Transverse colon (tissue), 4 donors: Measurements from ENCODE around the gene HMCN2. TPM values are rescaled to one million over a fixed set of nuclear protein-coding genes. Genes with fewer than 3 reads are reported as not detected.
A peak's percentile ranks its signal among the peaks of the same experiment; 100 is the strongest.

Experiments used
- DNase-seq: peaks from one replicate; pipeline ENCODE4 v3.0.0-alpha.2; 2019
- H3K27ac ChIP-seq, 4 donors: fragments of 200-600 bp; sonication (generic); 2 replicates each; pipeline ENCODE4 v1.5.1; 2016 to 2018; ENCODE audit warnings: inconsistent platforms in 4 of 4
- H3K27me3 ChIP-seq: fragments of 200-600 bp; sonication (generic); 2 replicates; pipeline ENCODE4 v1.5.1; 2017; ENCODE audit warnings: inconsistent platforms
- H3K36me3 ChIP-seq, 4 donors: fragments of 200-600 bp; sonication (generic); 2 replicates each; pipeline ENCODE4 v1.5.1; 2017 to 2019; ENCODE audit warnings: inconsistent platforms in 4 of 4
- H3K4me1 ChIP-seq, 4 donors: fragments of 200-600 bp; sonication (generic); 2 replicates each; pipeline ENCODE4 v1.5.1; 2017 to 2020; ENCODE audit warnings: inconsistent platforms in 4 of 4
- H3K4me3 ChIP-seq, 4 donors: fragments of 200-600 bp; sonication (generic); 1 replicate in 1 of 4; 2 replicates in 3 of 4; pipeline versions ENCODE4 v1.5.1 to v1.6.1; 2017 to 2019; ENCODE audit warnings: inconsistent platforms in 4 of 4
- H3K9me3 ChIP-seq, 2 donors: fragments of 200-600 bp; sonication (generic); 2 replicates each; pipeline ENCODE4 v1.5.1; 2017 to 2019; ENCODE audit warnings: inconsistent platforms in 2 of 2
- EP300 ChIP-seq: sonication (generic); formaldehyde crosslinking; IDR thresholded peaks from one replicate; pipeline ENCODE4 v1.6.1; 2017; ENCODE audit warnings: antibody characterized with exemption, low read depth
- POLR2A ChIP-seq: fragments of 450-650 bp; IDR thresholded peaks from one replicate; pipeline ENCODE4 v1.6.1; 2016; ENCODE audit warnings: antibody characterized with exemption, mild to moderate bottlenecking, moderate library complexity
- POLR2AphosphoS5 ChIP-seq, 3 donors: sonication (generic); formaldehyde crosslinking; IDR thresholded peaks; one replicate each; pipeline ENCODE4 v1.6.1; 2016; ENCODE audit warnings: antibody characterized with exemption in 3 of 3
- WGBS, 2 donors: methylation state at CpG; one replicate each; pipeline ENCODE4 v1.1.5; 2018; ENCODE audit warnings: low coverage in 1 of 2; 5-methylcytosine and 5-hydroxymethylcytosine counted together
- in situ Hi-C, 4 donors: fragments of 200-750 bp; cut with MboI; loops; one replicate each; pipeline versions ENCODE4 v1.15.0 to v1.15.1; 2017; ENCODE audit warnings: low sequenced_read_pairs in 3 of 4, low pct_ligation_motif_present in 1 of 4, low pct_unique_long_range_greater_than_20kb in 1 of 4
- intact Hi-C: fragments of 100-400 bp; cut with DNase I; formaldehyde crosslinking; loops from one replicate; pipeline ENCODE4 v1.15.1; 2023; ENCODE audit warnings: low total_unique reads
- total RNA-seq, 4 donors: library from RNA; depleted of rRNA; stranded (reverse); fragments of >200 nt; gene quantifications; one replicate each; pipeline ENCODE4 v1.1.0, GENCODE V29; 2016
- TF ChIP-seq, protein P1 (sequence below), 5 experiments: fragments of 200-600 bp in 3 of 5; fragments of 450-650 bp in 2 of 5; sonication (generic) in 3 of 5; IDR thresholded peaks; 1 replicate in 2 of 5; 2 replicates in 3 of 5; pipeline ENCODE4 v1.5.1; 2016 to 2017; ENCODE audit warnings: antibody characterized with exemption in 5 of 5, inconsistent platforms in 3 of 5, mild to moderate bottlenecking in 2 of 5, moderate library complexity in 1 of 5

Gene HMCN2
- total RNA-seq, 4 donors from 2014 or later: 7.8 to 40.0 (median 15.2) TPM

DNA sequence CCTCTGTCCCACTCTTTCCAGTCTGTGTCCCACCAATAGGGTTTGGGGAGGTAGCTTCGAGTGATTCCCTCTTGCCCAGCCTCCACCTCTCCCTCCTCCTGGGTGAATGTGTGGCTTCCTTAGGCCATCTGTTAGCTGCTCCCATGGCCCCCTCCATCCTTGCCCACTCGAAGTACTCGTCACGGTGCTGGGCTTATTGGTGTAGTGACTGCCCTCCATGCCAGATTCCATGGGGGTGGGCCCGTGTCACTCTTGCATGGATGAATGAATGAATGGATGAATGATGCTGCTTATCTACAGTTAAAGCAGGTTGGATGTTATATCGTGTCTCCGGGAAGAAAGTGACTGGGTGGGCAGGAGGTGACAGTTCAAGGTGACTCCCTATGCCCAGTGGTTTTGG is 19.1 kb downstream of the HMCN2 start:
- in situ Hi-C loops: no loop called here
- Histone ChIP-seq H3K27me3 (peaks cover 17% of the 10 kb centered on the region), H3K4me3 (no peak overlapping the region), H3K36me3 (no peaks in the 10 kb centered on the region), H3K9me3 (no peaks in the 10 kb centered on the region), H3K4me1 (peaks cover 8 to 38% (median 15%) of the 10 kb centered on the region in 4 donors), H3K27ac (peak overlapping the region; percentile 60 to 89 (median 78))
- WGBS, 2 donors: 86% methylated on average over 7 of the region's 7 CpGs; no CpG with 5 or more reads in 1 of the 2 donors
- intact Hi-C loops: loop anchor here (5.0 kb wide), 1 partner anchor 43 kb away; no protein-coding TSS in a partner anchor
- no peak for DNase-seq
- no peak for TF ChIP-seq POLR2A
- TF ChIP-seq POLR2AphosphoS5 (IDR thresholded peaks at IDR 0.05): no peak
- no peak for TF ChIP-seq EP300
- TF ChIP-seq, protein P1, sequence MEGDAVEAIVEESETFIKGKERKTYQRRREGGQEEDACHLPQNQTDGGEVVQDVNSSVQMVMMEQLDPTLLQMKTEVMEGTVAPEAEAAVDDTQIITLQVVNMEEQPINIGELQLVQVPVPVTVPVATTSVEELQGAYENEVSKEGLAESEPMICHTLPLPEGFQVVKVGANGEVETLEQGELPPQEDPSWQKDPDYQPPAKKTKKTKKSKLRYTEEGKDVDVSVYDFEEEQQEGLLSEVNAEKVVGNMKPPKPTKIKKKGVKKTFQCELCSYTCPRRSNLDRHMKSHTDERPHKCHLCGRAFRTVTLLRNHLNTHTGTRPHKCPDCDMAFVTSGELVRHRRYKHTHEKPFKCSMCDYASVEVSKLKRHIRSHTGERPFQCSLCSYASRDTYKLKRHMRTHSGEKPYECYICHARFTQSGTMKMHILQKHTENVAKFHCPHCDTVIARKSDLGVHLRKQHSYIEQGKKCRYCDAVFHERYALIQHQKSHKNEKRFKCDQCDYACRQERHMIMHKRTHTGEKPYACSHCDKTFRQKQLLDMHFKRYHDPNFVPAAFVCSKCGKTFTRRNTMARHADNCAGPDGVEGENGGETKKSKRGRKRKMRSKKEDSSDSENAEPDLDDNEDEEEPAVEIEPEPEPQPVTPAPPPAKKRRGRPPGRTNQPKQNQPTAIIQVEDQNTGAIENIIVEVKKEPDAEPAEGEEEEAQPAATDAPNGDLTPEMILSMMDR (IDR thresholded peaks at IDR 0.05): no peak

DNA sequence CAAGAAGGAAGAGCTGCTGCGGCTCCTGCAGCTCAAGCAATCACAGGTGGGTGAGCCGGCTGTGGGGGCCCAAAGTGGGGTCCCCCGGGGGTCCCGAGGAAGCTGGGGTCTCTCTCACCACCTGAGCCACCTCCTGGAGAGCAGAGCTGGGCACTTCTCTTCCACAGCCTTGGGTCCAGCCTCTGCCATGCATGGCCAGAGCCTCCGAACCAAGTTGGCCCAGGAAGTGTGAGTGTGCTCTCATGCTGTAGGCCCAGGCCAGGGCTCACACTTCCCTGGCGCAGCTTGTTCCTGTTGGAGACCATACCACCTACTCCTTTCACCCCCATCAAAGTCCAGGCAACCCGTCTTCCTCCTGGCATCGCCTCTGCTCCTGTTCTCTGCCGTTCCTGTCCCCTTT is 19.7 kb downstream of the HMCN2 start:
- H3K36me3 ChIP-seq: no peaks in the 10 kb centered on the region
- H3K4me1 ChIP-seq: peaks cover 8 to 38% (median 15%) of the 10 kb centered on the region in 4 donors
- no peak overlapping the region for H3K4me3 ChIP-seq
- no peaks in the 10 kb centered on the region for H3K9me3 ChIP-seq
- no peak for TF ChIP-seq POLR2A
- no peak for TF ChIP-seq EP300
- TF ChIP-seq, protein P1 (IDR thresholded peaks at IDR 0.05): no peak
- no peak for TF ChIP-seq POLR2AphosphoS5 (IDR thresholded peaks at IDR 0.05)
- peaks cover 17% of the 10 kb centered on the region for H3K27me3 ChIP-seq
- 66 to 94% methylated on average over 3 to 9 of the region's 9 CpGs for WGBS, 2 donors
- in situ Hi-C loops (no loop called here), intact Hi-C loops (no loop called here)
- H3K27ac ChIP-seq: peak overlapping the region; percentile 60 to 89 (median 78)
- no peak for DNase-seq

DNA sequence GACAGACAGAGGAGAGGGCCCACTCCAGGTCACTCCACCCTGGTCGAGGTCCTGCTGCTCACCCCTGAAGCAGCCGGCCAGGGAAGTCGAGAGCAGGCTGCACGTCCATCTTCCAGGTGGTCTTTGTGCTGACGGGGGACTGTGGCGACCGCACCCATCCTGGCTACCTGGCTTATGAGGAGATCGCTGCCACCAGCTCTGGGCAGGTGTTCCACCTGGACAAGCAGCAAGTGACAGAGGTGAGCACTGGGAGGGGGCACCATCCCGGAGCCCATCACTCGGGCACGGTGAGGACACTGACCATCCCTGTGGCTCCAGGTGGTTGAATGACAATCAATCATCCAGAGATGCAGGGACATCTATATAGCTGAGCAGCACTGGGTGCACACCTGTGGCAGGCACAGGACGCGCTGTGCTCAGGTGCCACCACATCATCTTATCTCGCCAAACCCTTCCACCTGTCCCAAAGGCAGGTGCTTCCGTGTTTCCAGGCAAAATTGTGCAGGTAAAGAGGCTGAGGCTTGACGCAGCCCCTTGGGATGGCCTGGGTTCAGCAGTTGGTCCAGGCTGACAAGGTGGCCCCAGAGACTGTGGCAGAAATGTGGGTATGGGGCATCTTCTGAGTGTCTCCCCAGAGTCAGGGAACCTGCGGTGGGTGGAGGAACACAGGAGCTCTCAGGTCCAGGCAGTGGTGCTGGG is 20.7 kb downstream of the HMCN2 start:
- WGBS, 2 donors: 81% methylated on average over 15 of the region's 17 CpGs; no CpG with 5 or more reads in 1 of the 2 donors
- Histone ChIP-seq H3K36me3 (no peaks in the 10 kb centered on the region), H3K9me3 (no peaks in the 10 kb centered on the region), H3K4me3 (no peak overlapping the region), H3K4me1 (peaks cover 8 to 38% (median 15%) of the 10 kb centered on the region in 4 donors), H3K27ac (peak overlapping the region; percentile 60 to 89 (median 78)), H3K27me3 (peaks cover 22% of the 10 kb centered on the region)
- intact Hi-C loops: no loop called here
- no peak for DNase-seq
- TF ChIP-seq EP300 (no peak), POLR2A (no peak), POLR2AphosphoS5 (IDR thresholded peaks at IDR 0.05) (no peak)
- TF ChIP-seq, protein P1 (IDR thresholded peaks at IDR 0.05): no peak
- in situ Hi-C loops: no loop called here

DNA sequence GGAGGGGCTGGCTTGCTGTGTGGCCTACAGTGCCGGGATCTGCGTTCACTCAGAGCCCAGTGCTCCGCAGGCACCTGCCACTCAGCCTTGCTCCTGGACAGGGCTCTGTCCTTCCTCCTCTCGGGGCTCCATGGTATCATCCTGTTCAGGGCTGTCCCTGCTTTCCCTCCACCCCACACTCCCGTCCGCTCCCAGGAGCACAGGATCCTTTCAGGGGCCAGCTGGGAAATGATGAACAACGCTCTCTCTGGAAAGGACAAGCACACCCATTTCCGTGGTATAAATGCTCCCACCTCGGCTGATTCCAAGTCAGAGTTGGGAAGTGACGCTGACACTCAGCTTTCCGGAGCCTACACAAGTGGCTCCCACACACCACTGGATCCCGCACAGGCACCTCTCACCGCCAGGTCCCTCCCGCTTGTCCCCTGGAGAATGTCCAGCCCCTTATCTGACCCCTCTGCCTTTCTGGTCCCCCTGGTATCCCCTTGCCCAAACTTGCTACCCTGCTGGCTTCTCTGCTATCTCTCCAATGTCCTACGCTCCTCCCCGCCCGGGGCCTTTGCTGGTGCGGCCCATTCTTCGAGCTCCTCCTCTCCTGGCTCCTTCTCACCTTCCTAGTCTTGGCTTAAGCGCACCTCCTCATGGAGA is 21.3 kb downstream of the HMCN2 start:
- in situ Hi-C loops (no loop called here), intact Hi-C loops (no loop called here)
- no peak for DNase-seq
- Histone ChIP-seq H3K4me1 (peaks cover 8 to 38% (median 15%) of the 10 kb centered on the region in 4 donors), H3K4me3 (no peak overlapping the region), H3K36me3 (no peaks in the 10 kb centered on the region), H3K27ac (peak overlapping the region; percentile 44 to 89 (median 70)), H3K27me3 (peaks cover 23% of the 10 kb centered on the region), H3K9me3 (no peaks in the 10 kb centered on the region)
- TF ChIP-seq POLR2AphosphoS5 (IDR thresholded peaks at IDR 0.05) (peak in 2 of 3 donors; percentile 10 to 12), EP300 (peak; percentile 61)
- TF ChIP-seq, protein P1 (IDR thresholded peaks at IDR 0.05): no peak
- WGBS, 2 donors: 80 to 82% methylated on average over 1 to 20 of the region's 20 CpGs
